AG04450 (cell line): ENCODE data around the gene OR4D9. TPM values are rescaled to one million over a fixed set of nuclear protein-coding genes. Genes with fewer than 3 reads are reported as not detected.
"Not testable (repeated sequence)": the region's sequence is repeated elsewhere in the genome, so short reads cannot be mapped to it uniquely, and the experiment has no call there.

Experiments used
- CTCF ChIA-PET: fragments of 300-600, 350-600 bp; formaldehyde crosslinking; extraction: SDS; loops from one replicate; lab custom pipeline; 2022; ENCODE audit warnings: antibody characterized with exemption, inconsistent platforms; lab: Charles Lee
- POLR2A ChIA-PET: fragments of 350-600 bp; formaldehyde crosslinking; extraction: SDS; loops from one replicate; lab custom pipeline; 2021; ENCODE audit warnings: antibody characterized with exemption, inconsistent platforms; lab: Yijun Ruan, JAX
- DNase-seq: peaks from one replicate; pipeline ENCODE4 v3.0.0-alpha.2; 2011; ENCODE audit warnings: low read depth, low spot score
- H3K27ac ChIP-seq: one replicate; pipeline ENCODE4 v1.5.1; 2012; ENCODE audit warnings: low read depth, low read length, control low read depth
- H3K27me3 ChIP-seq: one replicate; pipeline ENCODE4 v1.6.0; 2012; ENCODE audit warnings: low read length; ENCODE audit not compliant: control insufficient read depth, insufficient read depth
- H3K4me3 ChIP-seq: 2 replicates; pipeline ENCODE4 v1.5.1; 2011; ENCODE audit warnings: mild to moderate bottlenecking, low read depth, low read length, control low read depth
- H3K9me3 ChIP-seq: 2 replicates; pipeline ENCODE4 v1.5.1; 2012; ENCODE audit warnings: low read length; ENCODE audit not compliant: control insufficient read depth, insufficient read depth
- CTCF ChIP-seq: IDR thresholded peaks from 2 replicates; pipeline ENCODE4 v1.5.1; 2011; ENCODE audit warnings: low read depth, low read length, control low read depth, inconsistent platforms
- polyA plus RNA-seq: library from polyadenylated mRNA; depleted of rRNA; stranded (reverse); fragments of >200 nt; gene quantifications from 2 replicates; pipeline ENCODE4 v1.2.3, GENCODE V29; 2011

Gene OR4D9
- polyA plus RNA-seq, 1 experiment = not detected

- no peaks in the 10 kb centered on the region for H3K27me3 ChIP-seq
- no peak overlapping the region for H3K4me3 ChIP-seq
- CTCF ChIA-PET = interaction anchor here (1.3 kb wide), 1 partner anchor 57 kb away, joined by 3 read pairs; no protein-coding TSS in a partner anchor
- no peak overlapping the region for H3K27ac ChIP-seq
- DNase-seq = no peak
- no peak for TF ChIP-seq CTCF
- POLR2A ChIA-PET = no interaction called here
- no peaks in the 10 kb centered on the region for H3K9me3 ChIP-seq
Observed at GRCh38 chr11:59480359-59480758, 31.0 kb upstream of the OR4D9 start.

GRCh38 chr11:59501931-59502330 is 9.4 kb upstream of the OR4D9 start:
- ChIA-PET CTCF (no interaction called here), POLR2A (no interaction called here)
- no peak overlapping the region for H3K27ac ChIP-seq
- no peak overlapping the region for H3K4me3 ChIP-seq
- TF ChIP-seq CTCF = no peak
- H3K9me3 ChIP-seq = no peaks in the 10 kb centered on the region
- no peaks in the 10 kb centered on the region for H3K27me3 ChIP-seq
- DNase-seq = no peak

- H3K9me3 ChIP-seq = no peaks in the 10 kb centered on the region
- no peak for DNase-seq
- CTCF ChIA-PET = no interaction called here
- H3K4me3 ChIP-seq = no peak within 1 kb of the TSS
- POLR2A ChIA-PET = no interaction called here
- H3K27me3 ChIP-seq = no peaks in the 10 kb centered on the region
- TF ChIP-seq CTCF = no peak
- H3K27ac ChIP-seq = no peak within 1 kb of the TSS
Observed at GRCh38 chr11:59503276-59503675, 8.1 kb upstream of the OR4D9 start, which contains the start of gene OR4D11. TSS of gene OR4D11 (plus strand) at chr11:59503576. CDS start at chr11:59503576, 0 bp downstream.

- no peaks in the 10 kb centered on the region for H3K27me3 ChIP-seq
- H3K9me3 ChIP-seq = no peaks in the 10 kb centered on the region
- ChIA-PET POLR2A (no interaction called here), CTCF (interaction anchor here (0.6 to 1.5 kb wide), 2 partner anchors 26 to 49 kb away, joined by 3 to 5 read pairs; no protein-coding TSS in a partner anchor)
- TF ChIP-seq CTCF = no peak
- no peak overlapping the region for H3K27ac ChIP-seq
- H3K4me3 ChIP-seq = no peak overlapping the region
- DNase-seq = no peak
Observed at GRCh38 chr11:59511675-59512074, 336 bp downstream of the OR4D9 start.

GRCh38 chr11:59520139-59520538 is 8.8 kb downstream of the OR4D9 start:
- H3K4me3 ChIP-seq, CTCF ChIA-PET, H3K27ac ChIP-seq, H3K27me3 ChIP-seq, POLR2A ChIA-PET, H3K9me3 ChIP-seq, DNase-seq: not testable (repeated sequence)
